GM21360 (cell line): ENCODE data around the gene DDIT4.
"Not testable (repeated sequence)": the region's sequence is repeated elsewhere in the genome, so short reads cannot be mapped to it uniquely, and the experiment has no call there.

Source experiments
- ATAC-seq: cut with Tn5 transposase; IDR thresholded peaks from one replicate; pipeline ENCODE4 v1.9.1; 2021; ENCODE audit warnings: mild to moderate bottlenecking, moderate library complexity; ENCODE audit not compliant: unreplicated experiment

The DDIT4 gene

DNA sequence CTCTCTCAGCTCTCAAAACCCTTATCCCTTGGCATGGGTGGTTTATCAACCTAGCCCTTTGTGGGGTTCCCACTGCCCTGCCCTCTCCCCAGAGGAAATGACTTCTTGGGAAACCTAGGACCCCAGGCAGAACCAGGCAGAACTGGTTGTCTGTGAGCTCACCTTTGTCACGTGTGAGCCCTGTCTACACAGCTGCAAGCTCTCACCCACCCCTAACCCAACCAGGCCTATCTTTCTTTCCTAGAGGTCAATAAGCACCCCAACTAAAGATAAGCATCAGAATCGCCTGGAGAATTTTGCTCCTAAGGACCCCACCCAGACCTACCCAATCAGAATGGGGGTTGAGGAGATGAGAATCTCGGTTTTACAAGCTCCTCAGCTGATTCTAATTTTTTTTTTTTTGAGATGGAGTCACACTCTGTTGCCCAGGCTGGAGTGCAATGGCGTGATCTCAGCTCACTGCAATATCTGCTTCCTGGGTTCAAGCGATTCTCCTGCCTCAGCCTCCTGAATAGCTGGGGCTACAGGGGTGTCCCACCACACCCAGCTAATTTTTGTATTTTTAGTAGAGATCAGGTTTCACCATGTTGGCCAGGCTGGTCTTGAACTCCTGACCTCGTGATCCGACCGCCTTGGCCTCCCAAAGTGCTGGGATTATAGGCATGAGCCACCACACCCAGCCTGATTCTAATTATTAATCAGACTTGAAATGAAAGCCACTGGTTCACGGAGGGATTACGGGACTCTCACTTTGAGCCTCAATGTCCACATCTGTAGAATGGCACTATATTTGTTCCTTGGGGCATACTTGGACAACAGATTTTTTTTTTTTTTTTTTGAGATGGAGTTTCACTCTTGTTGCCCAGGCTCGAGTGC lies 7.5 kb upstream of the DDIT4 start:
- ATAC-seq = no peak

DNA sequence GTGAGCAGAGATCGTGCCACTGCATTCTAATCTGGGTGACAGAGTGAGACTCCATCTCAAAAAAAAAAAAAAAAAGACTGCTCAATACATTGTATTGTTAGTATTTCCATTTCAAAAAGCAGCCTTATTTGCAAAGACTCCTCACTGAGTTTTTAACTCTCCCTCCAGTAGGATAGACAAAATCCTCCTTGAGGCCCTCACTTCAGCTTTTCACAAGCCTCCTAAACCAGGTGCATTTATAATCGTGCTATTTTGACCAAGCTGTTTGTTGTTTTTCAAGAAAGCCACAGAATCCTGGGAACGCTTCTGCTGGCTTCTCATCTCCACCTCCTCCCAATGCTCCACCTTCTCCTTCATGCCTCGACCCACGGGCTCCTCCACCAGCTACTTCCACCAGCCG lies 6.3 kb upstream of the DDIT4 start:
- ATAC-seq = no peak

- ATAC-seq = no peak
These were observed 5.8 kb upstream of the DDIT4 start for GRCh38 chr10:72267819-72268399.

GRCh38 chr10:72268475-72269200 lies 5.1 kb upstream of the DDIT4 start:
- ATAC-seq = not testable (repeated sequence)

GRCh38 chr10:72270607-72271281 lies 3.0 kb upstream of the DDIT4 start:
- ATAC-seq = no peak

DNA sequence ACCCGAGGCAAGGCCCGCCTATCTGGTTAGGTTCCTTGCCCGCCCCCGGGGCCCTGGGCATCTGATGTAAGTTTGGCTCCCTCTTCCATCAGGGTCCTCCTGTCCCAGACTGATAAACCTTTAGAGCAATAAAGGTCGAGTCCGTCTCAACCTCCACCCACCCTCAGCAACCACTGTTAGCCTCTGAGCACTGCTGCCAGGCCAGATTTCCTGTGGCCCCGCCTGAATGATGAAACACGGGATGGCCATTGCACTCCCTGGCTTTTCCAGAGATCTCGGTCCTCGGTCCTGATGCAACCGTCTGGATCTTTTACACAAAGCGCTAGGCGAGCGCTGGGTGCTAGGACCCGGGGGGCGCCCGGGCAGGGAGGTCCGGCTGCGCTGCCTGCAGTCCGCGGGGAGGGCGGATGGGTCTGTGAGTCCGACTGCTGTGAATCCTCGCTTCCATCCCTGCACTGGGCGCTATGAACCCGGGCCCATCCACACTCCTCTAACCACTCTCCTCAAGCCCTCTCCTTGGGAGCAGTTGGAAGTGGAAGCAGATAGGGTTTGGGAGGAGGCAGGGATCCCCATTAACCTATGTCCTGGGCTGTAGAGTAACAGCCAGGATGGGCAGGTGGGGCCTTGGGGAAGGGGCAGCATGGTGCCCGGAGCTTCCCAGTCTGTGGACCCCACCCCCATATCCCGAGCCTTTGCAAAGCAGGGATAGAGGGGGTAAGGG lies 875 bp upstream of the DDIT4 start:
- no peak for ATAC-seq

DNA sequence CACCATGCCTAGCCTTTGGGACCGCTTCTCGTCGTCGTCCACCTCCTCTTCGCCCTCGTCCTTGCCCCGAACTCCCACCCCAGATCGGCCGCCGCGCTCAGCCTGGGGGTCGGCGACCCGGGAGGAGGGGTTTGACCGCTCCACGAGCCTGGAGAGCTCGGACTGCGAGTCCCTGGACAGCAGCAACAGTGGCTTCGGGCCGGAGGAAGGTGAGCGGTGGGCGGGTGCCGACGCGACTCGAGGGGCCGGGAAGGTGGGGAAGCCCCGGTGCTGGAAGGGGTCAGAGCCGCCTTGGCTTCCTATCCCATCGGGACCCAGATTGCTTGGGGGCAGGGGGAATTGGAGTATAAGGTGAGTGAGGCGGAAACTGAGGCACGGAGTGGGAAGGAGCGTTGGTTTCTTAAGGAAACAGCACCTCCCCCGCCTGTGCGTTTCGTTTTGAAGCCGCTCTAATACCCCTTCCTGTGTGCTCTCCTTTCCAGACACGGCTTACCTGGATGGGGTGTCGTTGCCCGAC lies 547 bp downstream of the DDIT4 start:
- no peak for ATAC-seq

DNA sequence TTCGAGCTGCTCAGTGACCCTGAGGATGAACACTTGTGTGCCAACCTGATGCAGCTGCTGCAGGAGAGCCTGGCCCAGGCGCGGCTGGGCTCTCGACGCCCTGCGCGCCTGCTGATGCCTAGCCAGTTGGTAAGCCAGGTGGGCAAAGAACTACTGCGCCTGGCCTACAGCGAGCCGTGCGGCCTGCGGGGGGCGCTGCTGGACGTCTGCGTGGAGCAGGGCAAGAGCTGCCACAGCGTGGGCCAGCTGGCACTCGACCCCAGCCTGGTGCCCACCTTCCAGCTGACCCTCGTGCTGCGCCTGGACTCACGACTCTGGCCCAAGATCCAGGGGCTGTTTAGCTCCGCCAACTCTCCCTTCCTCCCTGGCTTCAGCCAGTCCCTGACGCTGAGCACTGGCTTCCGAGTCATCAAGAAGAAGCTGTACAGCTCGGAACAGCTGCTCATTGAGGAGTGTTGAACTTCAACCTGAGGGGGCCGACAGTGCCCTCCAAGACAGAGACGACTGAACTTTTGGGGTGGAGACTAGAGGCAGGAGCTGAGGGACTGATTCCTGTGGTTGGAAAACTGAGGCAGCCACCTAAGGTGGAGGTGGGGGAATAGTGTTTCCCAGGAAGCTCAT lies 1.1 kb downstream of the DDIT4 start:
- ATAC-seq = no peak

DNA sequence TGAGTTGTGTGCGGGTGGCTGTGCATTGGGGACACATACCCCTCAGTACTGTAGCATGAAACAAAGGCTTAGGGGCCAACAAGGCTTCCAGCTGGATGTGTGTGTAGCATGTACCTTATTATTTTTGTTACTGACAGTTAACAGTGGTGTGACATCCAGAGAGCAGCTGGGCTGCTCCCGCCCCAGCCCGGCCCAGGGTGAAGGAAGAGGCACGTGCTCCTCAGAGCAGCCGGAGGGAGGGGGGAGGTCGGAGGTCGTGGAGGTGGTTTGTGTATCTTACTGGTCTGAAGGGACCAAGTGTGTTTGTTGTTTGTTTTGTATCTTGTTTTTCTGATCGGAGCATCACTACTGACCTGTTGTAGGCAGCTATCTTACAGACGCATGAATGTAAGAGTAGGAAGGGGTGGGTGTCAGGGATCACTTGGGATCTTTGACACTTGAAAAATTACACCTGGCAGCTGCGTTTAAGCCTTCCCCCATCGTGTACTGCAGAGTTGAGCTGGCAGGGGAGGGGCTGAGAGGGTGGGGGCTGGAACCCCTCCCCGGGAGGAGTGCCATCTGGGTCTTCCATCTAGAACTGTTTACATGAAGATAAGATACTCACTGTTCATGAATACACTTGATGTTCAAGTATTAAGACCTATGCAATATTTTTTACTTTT lies 1.8 kb downstream of the DDIT4 start:
- ATAC-seq = no peak

- ATAC-seq = no peak
These were observed 2.3 kb downstream of the DDIT4 start for GRCh38 chr10:72276013-72276387.

DNA sequence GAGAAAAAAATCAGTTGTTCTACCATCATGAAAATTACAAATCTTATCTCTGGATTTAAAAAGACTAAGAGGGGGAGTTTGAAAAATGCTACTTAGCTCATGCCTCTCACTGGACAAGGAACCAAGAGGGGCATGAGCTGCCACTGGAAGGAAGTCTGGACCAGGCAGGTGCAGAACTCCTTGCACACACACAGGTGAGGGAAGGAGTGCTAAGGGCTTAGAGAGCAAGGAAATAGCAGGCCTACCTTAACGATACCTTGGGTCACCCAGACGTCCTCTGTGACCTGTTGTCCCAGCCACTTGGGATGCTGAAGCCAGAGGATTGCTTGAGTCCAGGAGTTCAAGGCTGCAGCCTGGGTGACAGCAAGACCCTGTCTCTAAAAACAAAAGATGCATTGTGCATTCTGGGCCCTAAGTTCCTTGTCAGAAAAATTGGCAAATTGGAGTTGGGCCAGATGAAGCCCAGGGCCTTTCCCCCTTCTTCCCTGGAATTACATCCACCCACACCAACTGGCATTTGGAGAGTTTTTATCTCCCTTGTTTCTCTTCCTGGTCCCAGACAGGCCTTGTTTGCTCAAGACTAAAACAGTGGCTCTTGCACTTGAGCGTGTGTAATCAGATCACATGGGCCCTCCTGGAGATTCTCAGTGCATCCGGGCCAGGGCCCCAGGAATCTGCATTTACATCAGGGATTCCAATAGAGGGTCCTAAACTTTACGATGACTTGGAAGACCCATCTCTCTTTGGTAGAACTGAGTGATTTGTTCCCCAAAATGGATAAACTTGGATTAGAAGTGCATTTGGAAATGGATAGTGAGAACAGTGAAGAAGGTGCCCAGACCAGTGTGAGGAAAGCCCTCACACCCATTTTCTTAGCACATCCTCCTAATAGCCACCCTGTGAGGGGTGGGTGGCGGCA lies 3.0 kb downstream of the DDIT4 start:
- ATAC-seq = no peak

GRCh38 chr10:72277340-72277995 lies 3.7 kb downstream of the DDIT4 start:
- no peak for ATAC-seq

DNA sequence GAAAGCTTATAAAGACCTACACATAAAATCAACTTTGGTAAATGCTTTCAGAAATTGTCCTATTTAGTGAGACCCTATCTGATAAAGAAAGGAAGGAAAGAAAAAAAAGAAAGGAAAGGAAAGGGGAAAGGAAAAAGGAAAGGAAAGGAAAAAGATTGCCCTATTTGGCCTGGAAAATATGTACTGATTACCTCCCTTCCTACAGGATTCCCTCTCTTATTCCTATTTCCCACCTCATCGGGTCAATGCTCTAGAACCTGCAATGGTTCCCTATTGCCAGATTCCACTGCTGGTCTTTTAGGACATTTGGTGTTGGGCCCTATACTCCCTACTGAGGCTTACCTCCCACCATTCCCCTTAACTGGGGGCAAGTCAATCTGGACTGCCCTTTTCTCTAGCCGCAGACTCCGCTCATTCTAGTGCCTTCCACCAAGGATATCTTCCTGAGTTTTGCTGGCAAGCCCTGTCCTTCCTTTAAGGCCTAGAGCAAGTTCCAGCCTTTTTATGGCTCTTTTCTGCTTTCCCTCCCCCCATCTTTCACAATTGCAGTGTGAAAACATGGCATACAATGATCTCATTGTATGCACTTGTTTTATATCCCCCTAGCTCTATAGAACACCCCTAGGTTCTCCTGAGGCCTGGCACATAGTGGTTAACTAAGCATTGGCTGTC lies 4.4 kb downstream of the DDIT4 start:
- no peak for ATAC-seq

DNA sequence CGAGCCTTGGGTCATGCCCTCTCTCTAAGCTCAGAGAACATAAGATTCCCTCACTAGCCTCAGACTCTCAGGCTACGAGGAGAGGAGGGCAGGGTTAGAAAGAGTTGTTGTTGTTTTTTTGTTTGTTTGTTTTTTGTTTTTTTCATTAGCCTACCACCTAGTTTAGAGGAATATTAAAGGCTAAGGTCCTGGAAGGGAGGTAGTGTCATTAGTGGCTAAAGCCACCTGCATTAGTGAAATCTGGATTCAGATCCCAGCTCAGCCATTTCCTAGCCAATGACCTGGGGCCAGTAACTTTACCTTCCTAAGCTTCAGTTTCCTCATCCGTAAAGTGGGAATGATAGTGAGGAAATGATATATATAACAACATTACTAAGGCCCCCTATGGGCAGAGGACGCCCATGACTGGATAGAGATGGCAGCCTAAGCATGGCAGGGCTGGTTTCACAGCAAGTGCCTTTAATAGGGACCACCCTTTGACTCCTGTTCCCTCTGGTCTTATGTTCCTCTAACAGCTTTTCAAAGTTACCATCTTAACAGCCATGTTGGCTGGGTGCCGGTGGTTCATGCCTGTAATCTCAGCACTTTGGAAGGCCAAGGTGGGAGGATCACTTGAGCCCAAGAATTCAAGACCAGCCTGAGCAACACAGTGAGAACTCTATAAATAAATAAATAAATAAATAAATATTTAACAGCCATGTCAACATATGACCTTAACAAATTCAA lies 5.1 kb downstream of the DDIT4 start:
- no peak for ATAC-seq

- ATAC-seq = not testable (repeated sequence)
These were observed 5.9 kb downstream of the DDIT4 start for GRCh38 chr10:72279587-72279986.

GRCh38 chr10:72283131-72283530 lies 9.4 kb downstream of the DDIT4 start:
- ATAC-seq = no peak
